HEK293 (cell line): ENCODE results near the gene ZSCAN9.

ENCODE experiments used
- MZF1 ChIP-seq: fragments of 450-650 bp; formaldehyde crosslinking; IDR thresholded peaks from 2 replicates; pipeline ENCODE4 v1.5.1; 2017; ENCODE audit warnings: missing biosample characterization, missing genetic modification characterization, borderline replicate concordance
- SP7 ChIP-seq: fragments of 450-650 bp; formaldehyde crosslinking; IDR thresholded peaks from 2 replicates; pipeline ENCODE4 v1.5.1; 2016; ENCODE audit warnings: missing biosample characterization, missing genetic modification characterization
- TRIM28 ChIP-seq: IDR thresholded peaks from 2 replicates; pipeline ENCODE4 v1.6.1; 2011; ENCODE audit warnings: low read length, control low read depth, borderline replicate concordance
- WT1 ChIP-seq: fragments of 450-650 bp; formaldehyde crosslinking; IDR thresholded peaks from 2 replicates; pipeline ENCODE4 v1.5.1; 2016; ENCODE audit warnings: missing biosample characterization, missing genetic modification characterization
- ZBTB11 ChIP-seq: fragments of 450-650 bp; formaldehyde crosslinking; conservative IDR thresholded peaks from 2 replicates; pipeline ENCODE4 v1.5.1; 2016; ENCODE audit warnings: low read depth, missing biosample characterization, missing genetic modification characterization
- ZBTB20 ChIP-seq: fragments of 450-650 bp; formaldehyde crosslinking; IDR thresholded peaks from 2 replicates; pipeline ENCODE4 v1.5.1; 2016; ENCODE audit warnings: missing biosample characterization, missing genetic modification characterization
- ZBTB8A ChIP-seq: fragments of 450-650 bp; formaldehyde crosslinking; IDR thresholded peaks from 2 replicates; pipeline ENCODE4 v1.5.1; 2016; ENCODE audit warnings: missing biosample characterization, missing genetic modification characterization
- ZNF133 ChIP-seq: fragments of 450-650 bp; formaldehyde crosslinking; IDR thresholded peaks from 2 replicates; pipeline ENCODE4 v1.5.1; 2016; ENCODE audit warnings: missing biosample characterization, missing genetic modification characterization
- ZNF138 ChIP-seq: fragments of 450-650 bp; formaldehyde crosslinking; IDR thresholded peaks from 2 replicates; pipeline ENCODE4 v1.5.1; 2016; ENCODE audit warnings: missing biosample characterization, missing genetic modification characterization, borderline replicate concordance
- ZNF155 ChIP-seq: fragments of 450-650 bp; formaldehyde crosslinking; IDR thresholded peaks from 2 replicates; pipeline ENCODE4 v1.5.1; 2016; ENCODE audit warnings: missing biosample characterization, missing genetic modification characterization
- ZNF174 ChIP-seq: fragments of 450-650 bp; formaldehyde crosslinking; IDR thresholded peaks from 2 replicates; pipeline ENCODE4 v1.5.0; 2017; ENCODE audit warnings: missing biosample characterization, mild to moderate bottlenecking, missing genetic modification characterization
- ZNF211 ChIP-seq: fragments of 450-650 bp; formaldehyde crosslinking; IDR thresholded peaks from 2 replicates; pipeline ENCODE4 v1.5.1; 2016; ENCODE audit warnings: low read depth, missing biosample characterization, missing genetic modification characterization
- ZNF214 ChIP-seq: fragments of 450-650 bp; formaldehyde crosslinking; IDR thresholded peaks from 2 replicates; pipeline ENCODE4 v1.5.1; 2017; ENCODE audit warnings: missing biosample characterization, mild to moderate bottlenecking, missing genetic modification characterization, borderline replicate concordance
- ZNF223 ChIP-seq: fragments of 450-650 bp; formaldehyde crosslinking; IDR thresholded peaks from 2 replicates; pipeline ENCODE4 v1.5.1; 2016; ENCODE audit warnings: missing biosample characterization, missing genetic modification characterization
- ZNF239 ChIP-seq: fragments of 450-650 bp; formaldehyde crosslinking; IDR thresholded peaks from 2 replicates; pipeline ENCODE4 v1.5.1; 2016; ENCODE audit warnings: missing biosample characterization, missing genetic modification characterization
- ZNF266 ChIP-seq: fragments of 450-650 bp; formaldehyde crosslinking; IDR thresholded peaks from 2 replicates; pipeline ENCODE4 v1.5.1; 2016; ENCODE audit warnings: missing biosample characterization, missing genetic modification characterization, low read depth
- ZNF398 ChIP-seq: fragments of 450-650 bp; formaldehyde crosslinking; IDR thresholded peaks from 2 replicates; pipeline ENCODE4 v1.5.1; 2017; ENCODE audit warnings: missing biosample characterization, missing genetic modification characterization
- ZNF513 ChIP-seq: fragments of 450-650 bp; IDR thresholded peaks from 2 replicates; pipeline ENCODE4 v1.5.1; 2018; ENCODE audit warnings: missing biosample characterization, missing genetic modification characterization
- ZNF514 ChIP-seq: fragments of 450-650 bp; formaldehyde crosslinking; IDR thresholded peaks from 2 replicates; pipeline ENCODE4 v1.5.1; 2016; ENCODE audit warnings: missing biosample characterization, missing genetic modification characterization
- ZNF530 ChIP-seq: fragments of 450-650 bp; formaldehyde crosslinking; IDR thresholded peaks from 2 replicates; pipeline ENCODE4 v1.5.1; 2016; ENCODE audit warnings: low read depth, missing biosample characterization, missing genetic modification characterization
- ZNF654 ChIP-seq: fragments of 450-650 bp; formaldehyde crosslinking; IDR thresholded peaks from 2 replicates; pipeline ENCODE4 v1.5.1; 2016; ENCODE audit warnings: low read depth, missing biosample characterization, missing genetic modification characterization
- ZNF677 ChIP-seq: fragments of 450-650 bp; IDR thresholded peaks from 2 replicates; pipeline ENCODE4 v1.5.0; 2018; ENCODE audit warnings: missing biosample characterization, mild to moderate bottlenecking, missing genetic modification characterization, moderate library complexity
- ZNF692 ChIP-seq: fragments of 450-650 bp; formaldehyde crosslinking; IDR thresholded peaks from 2 replicates; pipeline ENCODE4 v1.5.1; 2016; ENCODE audit warnings: missing biosample characterization, missing genetic modification characterization
- ZNF747 ChIP-seq: fragments of 450-650 bp; formaldehyde crosslinking; IDR thresholded peaks from 2 replicates; pipeline ENCODE4 v1.5.1; 2016; ENCODE audit warnings: missing biosample characterization, missing genetic modification characterization
- ZNF776 ChIP-seq: fragments of 450-650 bp; formaldehyde crosslinking; IDR thresholded peaks from 2 replicates; pipeline ENCODE4 v1.5.0; 2017; ENCODE audit warnings: missing biosample characterization, missing genetic modification characterization, borderline replicate concordance
- TF ChIP-seq, protein P1 (sequence below): fragments of 450-650 bp; formaldehyde crosslinking; IDR thresholded peaks from 2 replicates; pipeline ENCODE4 v1.5.1; 2016; ENCODE audit warnings: missing biosample characterization, missing genetic modification characterization
- TF ChIP-seq, protein P2 (sequence below): fragments of 450-650 bp; formaldehyde crosslinking; IDR thresholded peaks from 2 replicates; pipeline ENCODE4 v1.5.1; 2016; ENCODE audit warnings: missing biosample characterization, missing genetic modification characterization
- TF ChIP-seq, protein P3 (sequence below): fragments of 450-650 bp; formaldehyde crosslinking; IDR thresholded peaks from 2 replicates; pipeline ENCODE4 v1.5.1; 2017; ENCODE audit warnings: missing biosample characterization, missing genetic modification characterization

The ZSCAN9 gene

GRCh38 chr6:28207510-28208110 is 17.5 kb upstream of the ZSCAN9 start (continued):
- TF ChIP-seq ZNF398 (tag by site-specific recombination) (no peak), ZBTB11 (no peak), ZNF677 (tag by site-specific recombination) (no peak), ZNF513 (tag by site-specific recombination) (no peak), TRIM28 (no peak), ZBTB20 (tag by site-specific recombination) (peak; percentile 60; the same call in 1 of the 2 replicates), ZNF654 (tag by site-specific recombination) (no peak), ZNF138 (no peak), ZNF155 (tag by site-specific recombination) (no peak), ZNF747 (no peak), ZBTB8A (tag by site-specific recombination) (peak; percentile 16; the same call in 1 of the 2 replicates), ZNF266 (tag by site-specific recombination) (no peak), ZNF514 (tag by site-specific recombination) (no peak), ZNF776 (no peak), WT1 (tag by site-specific recombination) (peak; percentile 18; the same call in 1 of the 2 replicates), ZNF239 (no peak), ZNF214 (tag by site-specific recombination) (no peak), ZNF692 (no peak; the same call in 1 of the 2 replicates), ZNF530 (tag by site-specific recombination) (no peak), ZNF174 (tag by site-specific recombination) (no peak), MZF1 (no peak), ZNF223 (tag by site-specific recombination) (no peak), SP7 (tag by site-specific recombination) (peak; percentile 66; the same call in 1 of the 2 replicates), ZNF133 (tag by site-specific recombination) (no peak), ZNF211 (tag by site-specific recombination) (no peak)
- TF ChIP-seq, protein P1, sequence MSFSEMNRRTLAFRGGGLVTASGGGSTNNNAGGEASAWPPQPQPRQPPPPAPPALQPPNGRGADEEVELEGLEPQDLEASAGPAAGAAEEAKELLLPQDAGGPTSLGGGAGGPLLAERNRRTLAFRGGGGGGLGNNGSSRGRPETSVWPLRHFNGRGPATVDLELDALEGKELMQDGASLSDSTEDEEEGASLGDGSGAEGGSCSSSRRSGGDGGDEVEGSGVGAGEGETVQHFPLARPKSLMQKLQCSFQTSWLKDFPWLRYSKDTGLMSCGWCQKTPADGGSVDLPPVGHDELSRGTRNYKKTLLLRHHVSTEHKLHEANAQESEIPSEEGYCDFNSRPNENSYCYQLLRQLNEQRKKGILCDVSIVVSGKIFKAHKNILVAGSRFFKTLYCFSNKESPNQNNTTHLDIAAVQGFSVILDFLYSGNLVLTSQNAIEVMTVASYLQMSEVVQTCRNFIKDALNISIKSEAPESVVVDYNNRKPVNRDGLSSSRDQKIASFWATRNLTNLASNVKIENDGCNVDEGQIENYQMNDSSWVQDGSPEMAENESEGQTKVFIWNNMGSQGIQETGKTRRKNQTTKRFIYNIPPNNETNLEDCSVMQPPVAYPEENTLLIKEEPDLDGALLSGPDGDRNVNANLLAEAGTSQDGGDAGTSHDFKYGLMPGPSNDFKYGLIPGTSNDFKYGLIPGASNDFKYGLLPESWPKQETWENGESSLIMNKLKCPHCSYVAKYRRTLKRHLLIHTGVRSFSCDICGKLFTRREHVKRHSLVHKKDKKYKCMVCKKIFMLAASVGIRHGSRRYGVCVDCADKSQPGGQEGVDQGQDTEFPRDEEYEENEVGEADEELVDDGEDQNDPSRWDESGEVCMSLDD (tag by site-specific recombination): no peak
- TF ChIP-seq, protein P2, sequence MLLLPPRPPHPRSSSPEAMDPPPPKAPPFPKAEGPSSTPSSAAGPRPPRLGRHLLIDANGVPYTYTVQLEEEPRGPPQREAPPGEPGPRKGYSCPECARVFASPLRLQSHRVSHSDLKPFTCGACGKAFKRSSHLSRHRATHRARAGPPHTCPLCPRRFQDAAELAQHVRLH: no peak
- TF ChIP-seq, protein P3, sequence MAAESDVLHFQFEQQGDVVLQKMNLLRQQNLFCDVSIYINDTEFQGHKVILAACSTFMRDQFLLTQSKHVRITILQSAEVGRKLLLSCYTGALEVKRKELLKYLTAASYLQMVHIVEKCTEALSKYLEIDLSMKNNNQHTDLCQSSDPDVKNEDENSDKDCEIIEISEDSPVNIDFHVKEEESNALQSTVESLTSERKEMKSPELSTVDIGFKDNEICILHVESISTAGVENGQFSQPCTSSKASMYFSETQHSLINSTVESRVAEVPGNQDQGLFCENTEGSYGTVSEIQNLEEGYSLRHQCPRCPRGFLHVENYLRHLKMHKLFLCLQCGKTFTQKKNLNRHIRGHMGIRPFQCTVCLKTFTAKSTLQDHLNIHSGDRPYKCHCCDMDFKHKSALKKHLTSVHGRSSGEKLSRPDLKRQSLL (tag by site-specific recombination): no peak
